Bronchial epithelial cell (primary cell): ENCODE results near the gene MRPL43. TPM values are rescaled to one million over a fixed set of nuclear protein-coding genes. Genes with fewer than 3 reads are reported as not detected.

Experiments
- DNase-seq: peaks from one replicate; pipeline ENCODE4 v3.0.0-alpha.2; 2010; ENCODE audit warnings: low read depth
- FAIRE-seq: peaks from 2 replicates; lab custom pipeline; 2011; peaks lifted over from hg19 to GRCh38; lab: Jason Lieb, UNC
- H3K27me3 ChIP-seq: 2 replicates; pipeline ENCODE4 v1.5.1; 2011; ENCODE audit warnings: low read length; ENCODE audit not compliant: control insufficient read depth, insufficient read depth
- H3K36me3 ChIP-seq: 2 replicates; pipeline ENCODE4 v1.5.1; 2011; ENCODE audit warnings: low read length; ENCODE audit not compliant: control insufficient read depth, insufficient read depth
- H3K4me3 ChIP-seq: 2 replicates; pipeline ENCODE4 v1.5.1; 2011; ENCODE audit warnings: mild to moderate bottlenecking, low read depth, low read length, control low read depth
- CTCF ChIP-seq: IDR thresholded peaks from 2 replicates; pipeline ENCODE4 v1.5.1; 2011; ENCODE audit warnings: mild to moderate bottlenecking, moderate library complexity, low read length, control low read depth, inconsistent platforms; ENCODE audit not compliant: insufficient read depth, severe bottlenecking
- total RNA-seq: library from RNA; depleted of rRNA; stranded (reverse); fragments of >200 nt; gene quantifications from 2 replicates; pipeline ENCODE4 v1.2.1, GENCODE V29; 2014

The MRPL43 gene
- total RNA-seq, 1 donor from 2014 or later: 73.5 TPM

DNA sequence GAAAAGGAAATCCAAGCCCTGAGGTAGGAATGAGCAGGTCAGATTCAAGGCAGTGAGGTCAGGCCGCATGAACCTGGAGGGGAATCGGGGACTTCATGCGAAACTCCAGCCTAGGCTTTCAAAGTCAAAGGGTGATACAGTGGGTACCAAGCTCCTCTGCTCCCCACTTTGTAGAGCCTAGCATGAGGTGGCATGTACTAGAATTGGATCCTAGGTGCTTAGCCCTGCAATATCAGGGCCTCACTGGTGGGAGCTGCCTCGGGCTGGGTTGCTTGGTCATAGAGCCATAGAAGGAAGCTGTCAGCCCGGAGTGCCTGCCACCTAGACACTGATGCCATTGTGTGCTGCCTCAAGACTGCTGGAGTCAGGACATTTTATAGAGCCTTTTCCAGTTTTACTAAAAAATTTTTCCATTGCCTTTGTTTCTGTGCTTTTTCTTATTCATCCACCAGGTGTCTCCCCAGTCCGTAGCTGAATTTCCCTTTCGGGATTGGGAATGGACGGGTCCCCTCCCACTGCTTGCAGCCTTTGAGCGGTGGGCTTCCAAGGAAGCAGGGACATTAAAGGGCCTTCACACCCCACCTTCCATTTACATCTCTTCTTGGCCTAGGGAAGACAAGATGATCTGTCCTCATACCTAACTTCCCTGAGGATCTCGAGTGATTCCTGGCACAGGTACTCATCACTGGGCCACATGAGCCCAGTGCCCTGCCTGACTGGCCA is 6.8 kb upstream of the MRPL43 start:
- FAIRE-seq: no peak
- no peak overlapping the region for H3K4me3 ChIP-seq
- no peaks in the 10 kb centered on the region for H3K27me3 ChIP-seq
- peaks cover 17% of the 10 kb centered on the region for H3K36me3 ChIP-seq
- TF ChIP-seq CTCF: peak; percentile 63
- no peak for DNase-seq

DNA sequence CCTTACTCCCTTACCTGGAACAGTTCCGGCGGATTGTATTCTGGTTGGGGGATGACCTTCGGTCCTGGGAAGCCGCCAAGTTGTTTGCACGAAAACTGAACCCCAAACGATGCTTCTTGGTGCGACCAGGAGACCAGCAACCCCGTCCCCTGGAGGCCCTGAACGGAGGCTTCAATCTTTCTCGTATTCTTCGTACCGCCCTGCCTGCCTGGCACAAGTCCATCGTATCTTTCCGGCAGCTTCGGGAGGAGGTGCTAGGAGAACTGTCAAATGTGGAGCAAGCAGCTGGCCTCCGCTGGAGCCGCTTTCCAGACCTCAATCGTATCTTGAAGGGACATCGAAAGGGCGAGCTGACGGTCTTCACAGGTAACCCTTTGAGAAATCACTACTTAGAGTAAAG is 1.8 kb upstream of the MRPL43 start:
- Histone ChIP-seq H3K4me3 (no peak overlapping the region), H3K27me3 (no peaks in the 10 kb centered on the region), H3K36me3 (peaks cover 16% of the 10 kb centered on the region)
- TF ChIP-seq CTCF: no peak
- DNase-seq (no peak), FAIRE-seq (no peak)

GRCh38 chr10:100988166-100988565 is 869 bp upstream of the MRPL43 start:
- FAIRE-seq: no peak
- Histone ChIP-seq H3K36me3 (peaks cover 17% of the 10 kb centered on the region), H3K27me3 (no peaks in the 10 kb centered on the region), H3K4me3 (peak overlapping the region; percentile 89)
- no peak for DNase-seq
- TF ChIP-seq CTCF: no peak

GRCh38 chr10:100987685-100988049 is 370 bp upstream of the MRPL43 start:
- peak overlapping the region; percentile 89 for H3K4me3 ChIP-seq
- TF ChIP-seq CTCF: no peak

DNA sequence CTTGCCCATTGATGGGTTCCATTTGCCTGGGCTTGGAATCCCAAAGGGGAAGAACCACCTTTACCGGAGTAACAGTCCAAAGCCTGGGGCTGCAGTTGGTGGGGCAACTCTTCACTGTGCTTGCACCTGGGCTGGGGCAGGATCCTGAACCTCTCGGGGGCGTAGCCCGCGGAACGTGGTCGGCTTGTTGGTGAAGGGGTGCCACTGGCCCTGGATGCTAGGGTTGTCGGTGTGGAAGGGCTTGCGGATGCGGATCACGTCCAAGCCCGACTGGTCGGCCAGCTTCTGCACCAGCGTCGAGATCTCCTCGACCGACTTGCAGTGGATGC is 710 bp downstream of the MRPL43 start:
- TF ChIP-seq CTCF: no peak
- no peak for DNase-seq
- H3K36me3 ChIP-seq: peaks cover 21% of the 10 kb centered on the region
- no peak for FAIRE-seq
- H3K4me3 ChIP-seq: peak overlapping the region; percentile 89
- H3K27me3 ChIP-seq: no peaks in the 10 kb centered on the region

More at GRCh38 chr10:100987685-100988049, 370 bp upstream of the MRPL43 start:
- no peak for FAIRE-seq
- Histone ChIP-seq H3K36me3 (peaks cover 22% of the 10 kb centered on the region), H3K27me3 (no peaks in the 10 kb centered on the region)
- no peak for DNase-seq

DNA sequence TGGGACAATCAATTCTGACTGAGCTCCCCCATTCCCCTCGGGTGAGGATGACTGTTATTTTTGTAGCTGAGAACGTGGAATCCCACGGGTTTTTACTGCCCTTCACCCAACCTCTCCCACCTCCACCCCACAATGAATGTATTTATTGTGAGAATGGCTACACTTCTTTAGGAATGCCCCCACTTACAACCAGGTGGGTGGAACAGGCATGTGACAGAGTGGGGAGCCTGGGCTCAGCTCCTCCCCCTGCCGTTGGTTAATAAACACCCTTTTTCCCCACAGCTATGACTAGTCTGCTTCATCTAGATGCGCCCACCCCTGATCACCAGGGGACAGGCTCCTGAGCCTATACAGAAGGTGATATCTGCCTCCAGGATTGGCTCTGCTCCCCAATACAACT is 2.0 kb downstream of the MRPL43 start:
- DNase-seq: no peak
- no peak for TF ChIP-seq CTCF
- Histone ChIP-seq H3K27me3 (no peaks in the 10 kb centered on the region), H3K4me3 (no peak overlapping the region), H3K36me3 (peaks cover 14% of the 10 kb centered on the region)
- no peak for FAIRE-seq
